ENCODE results near the gene G3BP2. TPM values are rescaled to one million over a fixed set of nuclear protein-coding genes. Genes with fewer than 3 reads are reported as not detected.

Gene G3BP2
- total and polyA plus RNA-seq, 2 experiments from 2014 or later = 181 to 210 TPM

DNA sequence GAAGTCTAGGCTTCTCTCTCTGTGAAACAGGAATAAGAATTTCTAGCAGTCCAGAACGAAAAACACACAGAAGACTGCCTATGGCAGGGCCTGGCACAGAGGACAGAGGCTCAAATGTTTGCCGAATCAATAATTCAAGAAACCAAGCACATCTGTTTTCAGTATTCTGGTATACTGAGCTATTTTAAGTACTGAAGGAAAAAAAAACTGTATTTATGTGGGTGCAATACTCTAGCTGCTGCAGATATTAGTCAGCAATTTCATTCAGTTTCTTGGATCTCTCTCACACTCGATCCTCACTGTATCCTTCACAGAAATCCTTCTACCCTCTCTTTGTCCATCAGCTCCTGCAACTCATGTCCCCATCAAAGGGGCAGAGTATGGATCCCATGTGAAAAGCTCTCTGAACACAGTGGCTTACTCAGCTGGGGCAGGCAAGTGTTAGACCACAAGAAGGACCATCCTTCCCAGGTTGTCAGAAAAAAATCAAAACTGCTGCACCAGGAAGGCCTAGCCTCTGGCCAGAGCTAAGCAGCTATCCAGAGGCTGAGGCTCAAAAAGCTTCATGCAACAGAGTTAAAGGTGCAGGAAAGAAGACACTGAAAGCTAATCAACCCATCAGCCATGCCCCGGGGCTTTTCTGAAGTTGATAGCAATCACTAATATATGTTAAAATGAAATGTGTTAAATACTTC, 42.0 kb upstream of the G3BP2 start:
- TF ChIP-seq, protein P1, sequence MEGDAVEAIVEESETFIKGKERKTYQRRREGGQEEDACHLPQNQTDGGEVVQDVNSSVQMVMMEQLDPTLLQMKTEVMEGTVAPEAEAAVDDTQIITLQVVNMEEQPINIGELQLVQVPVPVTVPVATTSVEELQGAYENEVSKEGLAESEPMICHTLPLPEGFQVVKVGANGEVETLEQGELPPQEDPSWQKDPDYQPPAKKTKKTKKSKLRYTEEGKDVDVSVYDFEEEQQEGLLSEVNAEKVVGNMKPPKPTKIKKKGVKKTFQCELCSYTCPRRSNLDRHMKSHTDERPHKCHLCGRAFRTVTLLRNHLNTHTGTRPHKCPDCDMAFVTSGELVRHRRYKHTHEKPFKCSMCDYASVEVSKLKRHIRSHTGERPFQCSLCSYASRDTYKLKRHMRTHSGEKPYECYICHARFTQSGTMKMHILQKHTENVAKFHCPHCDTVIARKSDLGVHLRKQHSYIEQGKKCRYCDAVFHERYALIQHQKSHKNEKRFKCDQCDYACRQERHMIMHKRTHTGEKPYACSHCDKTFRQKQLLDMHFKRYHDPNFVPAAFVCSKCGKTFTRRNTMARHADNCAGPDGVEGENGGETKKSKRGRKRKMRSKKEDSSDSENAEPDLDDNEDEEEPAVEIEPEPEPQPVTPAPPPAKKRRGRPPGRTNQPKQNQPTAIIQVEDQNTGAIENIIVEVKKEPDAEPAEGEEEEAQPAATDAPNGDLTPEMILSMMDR (IDR thresholded peaks at IDR 0.05; ENCODE audit: low read depth, low read length) = no peak
- no peaks in the 10 kb centered on the region for H3K9me3 ChIP-seq (ENCODE audit: low read depth)

DNA sequence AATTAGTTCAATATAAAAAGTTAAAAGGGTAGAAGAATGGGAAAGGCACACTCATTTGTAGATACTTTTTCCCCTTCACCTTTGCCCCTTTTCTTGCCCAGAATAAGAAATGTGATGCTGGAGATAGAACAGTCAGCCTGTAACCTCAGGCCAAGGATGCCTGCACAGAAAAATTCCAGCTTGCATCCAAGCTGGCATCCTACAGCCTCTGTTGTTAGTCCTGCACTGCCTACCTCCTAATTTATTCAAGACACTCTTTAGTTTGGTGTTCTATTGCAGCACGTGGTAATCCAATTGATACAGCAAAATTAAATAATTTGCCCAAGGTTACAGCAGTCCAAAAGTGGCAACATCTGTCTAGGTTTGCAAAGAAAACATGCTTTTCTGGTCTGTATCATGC, 41.5 kb upstream of the G3BP2 start:
- no peak overlapping the region for H3K27ac ChIP-seq
- H3K36me3 ChIP-seq = peaks cover 4% of the 10 kb centered on the region
- DNase-seq (ENCODE audit: low read depth in 1 of 2, low spot score in 1 of 2) = no peak
- no peaks in the 10 kb centered on the region for H3K9me3 ChIP-seq (ENCODE audit: low read depth)
- TF ChIP-seq, protein P1 (IDR thresholded peaks at IDR 0.05; ENCODE audit: low read depth, low read length) = no peak
- no peaks in the 10 kb centered on the region for H3K27me3 ChIP-seq
- H3K4me3 ChIP-seq = no peak overlapping the region
- no peaks in the 10 kb centered on the region for H3K4me1 ChIP-seq (ENCODE audit: low read depth)

More for the DNA sequence above, 42.0 kb upstream of the G3BP2 start:
- DNase-seq (ENCODE audit: low read depth in 1 of 2, low spot score in 1 of 2) = no peak
- H3K27me3 ChIP-seq = no peaks in the 10 kb centered on the region
- H3K4me3 ChIP-seq = no peak overlapping the region
- H3K27ac ChIP-seq = no peak overlapping the region
- H3K4me1 ChIP-seq (ENCODE audit: low read depth) = no peaks in the 10 kb centered on the region
- peaks cover 4% of the 10 kb centered on the region for H3K36me3 ChIP-seq

DNA sequence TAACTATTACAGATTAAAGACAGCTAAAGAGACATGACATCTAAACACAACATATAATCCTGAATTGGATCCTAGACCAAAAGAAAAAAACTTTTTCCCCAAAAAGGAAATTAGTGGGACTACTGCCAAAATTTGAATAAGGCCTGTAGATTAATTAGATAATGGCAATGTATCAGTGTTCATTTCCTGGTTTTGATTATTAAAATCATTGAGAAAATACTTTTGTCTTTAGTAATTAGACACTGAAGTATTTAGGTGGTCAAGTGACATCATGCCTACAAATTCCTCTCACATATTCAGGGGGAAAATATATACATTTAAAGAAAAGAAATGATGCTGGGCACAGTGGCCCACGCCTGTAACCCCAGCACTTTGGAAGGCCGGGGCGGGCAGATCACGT, 40.8 kb upstream of the G3BP2 start:
- DNase-seq (ENCODE audit: low read depth in 1 of 2, low spot score in 1 of 2) = no peak
- no peaks in the 10 kb centered on the region for H3K9me3 ChIP-seq (ENCODE audit: low read depth)
- no peaks in the 10 kb centered on the region for H3K27me3 ChIP-seq
- H3K27ac ChIP-seq = no peak overlapping the region
- TF ChIP-seq, protein P1 (IDR thresholded peaks at IDR 0.05; ENCODE audit: low read depth, low read length) = no peak
- no peak overlapping the region for H3K4me3 ChIP-seq
- no peaks in the 10 kb centered on the region for H3K4me1 ChIP-seq (ENCODE audit: low read depth)
- H3K36me3 ChIP-seq = peaks cover 4% of the 10 kb centered on the region

DNA sequence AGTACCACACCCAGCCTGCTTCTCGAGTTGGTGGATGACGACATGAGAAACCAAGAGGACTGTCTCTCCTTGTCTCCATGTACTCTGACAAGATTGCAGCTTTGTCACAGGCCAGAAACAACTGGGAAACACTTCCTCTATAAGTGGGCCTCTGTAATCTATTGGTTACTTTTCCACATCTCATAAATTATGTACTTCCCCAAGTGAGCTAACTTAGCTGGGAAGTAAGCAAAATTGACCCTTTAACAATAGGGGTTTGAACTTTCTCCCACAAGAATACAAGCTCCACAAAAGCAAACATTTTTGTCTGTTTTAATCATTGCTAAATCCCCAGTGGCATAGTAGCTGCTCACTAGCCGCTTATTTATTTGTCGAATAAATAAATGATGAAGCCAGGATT, 37.0 kb upstream of the G3BP2 start:
- TF ChIP-seq, protein P1 (IDR thresholded peaks at IDR 0.05; ENCODE audit: low read depth, low read length) = no peak
- H3K27ac ChIP-seq = no peak overlapping the region
- H3K27me3 ChIP-seq = no peaks in the 10 kb centered on the region
- H3K4me3 ChIP-seq = no peak overlapping the region
- H3K4me1 ChIP-seq (ENCODE audit: low read depth) = no peaks in the 10 kb centered on the region
- no peaks in the 10 kb centered on the region for H3K36me3 ChIP-seq
- H3K9me3 ChIP-seq (ENCODE audit: low read depth) = no peaks in the 10 kb centered on the region
- DNase-seq (ENCODE audit: low read depth in 1 of 2, low spot score in 1 of 2) = no peak

DNA sequence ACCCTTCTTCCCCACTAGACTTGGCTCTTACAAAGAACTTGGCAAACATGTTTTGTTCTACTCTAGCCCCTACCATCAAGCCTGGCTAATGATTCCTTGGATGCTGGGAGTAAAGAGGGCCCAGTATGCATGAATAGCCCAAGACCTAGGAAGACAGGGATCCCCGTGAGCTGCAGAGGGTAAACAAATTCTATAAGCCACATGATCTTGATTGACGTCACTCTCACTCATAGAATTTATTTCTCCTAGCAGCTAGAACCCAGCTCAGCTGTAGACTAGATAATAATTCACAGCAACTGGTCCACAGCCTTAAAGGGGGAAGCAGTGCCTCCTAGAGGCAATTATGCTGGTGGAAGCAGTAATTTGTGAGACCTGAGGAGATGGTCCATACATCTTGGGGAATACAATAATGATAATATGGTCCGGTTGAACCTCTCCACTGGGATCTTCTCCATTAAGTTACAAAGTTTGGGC, 35.0 kb upstream of the G3BP2 start:
- H3K4me1 ChIP-seq (ENCODE audit: low read depth) = no peaks in the 10 kb centered on the region
- DNase-seq (ENCODE audit: low read depth in 1 of 2, low spot score in 1 of 2) = no peak
- H3K27ac ChIP-seq = no peak overlapping the region
- H3K9me3 ChIP-seq (ENCODE audit: low read depth) = no peaks in the 10 kb centered on the region
- no peaks in the 10 kb centered on the region for H3K36me3 ChIP-seq
- TF ChIP-seq, protein P1 (IDR thresholded peaks at IDR 0.05; ENCODE audit: low read depth, low read length) = peak; percentile 38
- H3K27me3 ChIP-seq = no peaks in the 10 kb centered on the region
- no peak overlapping the region for H3K4me3 ChIP-seq
